A673 (cell line): ENCODE measurements around the gene MYLK.

Experiments used
- CTCF ChIP-seq: fragments of 300-800, 200-600 bp; sonication (generic); conservative IDR thresholded peaks from 2 replicates; pipeline ENCODE4 v1.5.1; 2017; ENCODE audit warnings: low read depth, mild to moderate bottlenecking, antibody characterized with exemption, low read length, moderate library complexity, mixed read lengths
- EZH2 ChIP-seq: fragments of 200-600 bp; sonication (generic); IDR thresholded peaks from 2 replicates; pipeline ENCODE4 v1.6.1; 2017; ENCODE audit warnings: borderline replicate concordance, low read depth, mild to moderate bottlenecking, mixed read lengths, antibody characterized with exemption, low read length; ENCODE audit not compliant: poor library complexity, severe bottlenecking

GRCh38 chr3:123718108-123718507 lies 166.0 kb downstream of the MYLK start:
- TF ChIP-seq CTCF (no peak), EZH2 (no peak)
